Jurkat, Clone E6-1 (cell line): ENCODE measurements around the gene ARMC9.
A peak's percentile ranks its signal among the peaks of the same experiment; 100 is the strongest.
"Not testable (repeated sequence)": the region's sequence is repeated elsewhere in the genome, so short reads cannot be mapped to it uniquely, and the experiment has no call there.

Experiments used
- DNase-seq: peaks from one replicate; pipeline ENCODE4 v3.0.0-alpha.2; 2011; ENCODE audit warnings: low read depth, low spot score
- H3K4me3 ChIP-seq: 2 replicates; pipeline ENCODE4 v1.5.1; 2011; ENCODE audit warnings: mild to moderate bottlenecking, low read length, control low read depth, moderate library complexity

Gene ARMC9

DNA sequence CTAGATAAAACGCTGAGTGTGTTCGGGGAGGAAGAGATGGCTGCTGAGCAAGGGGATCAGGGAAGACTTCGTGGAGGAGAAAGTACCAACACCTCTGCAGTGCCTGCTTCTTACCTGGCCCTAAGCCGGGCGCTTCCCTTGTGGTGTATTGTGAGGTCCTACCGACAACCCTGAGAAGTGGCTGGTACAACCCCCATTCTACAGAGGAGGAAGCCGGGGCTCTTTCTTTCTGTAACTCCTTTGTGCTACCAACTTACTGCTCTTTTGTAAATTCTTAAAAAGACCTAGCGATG lies 96.9 kb downstream of the ARMC9 start:
- DNase-seq: no peak
- no peak overlapping the region for H3K4me3 ChIP-seq

DNA sequence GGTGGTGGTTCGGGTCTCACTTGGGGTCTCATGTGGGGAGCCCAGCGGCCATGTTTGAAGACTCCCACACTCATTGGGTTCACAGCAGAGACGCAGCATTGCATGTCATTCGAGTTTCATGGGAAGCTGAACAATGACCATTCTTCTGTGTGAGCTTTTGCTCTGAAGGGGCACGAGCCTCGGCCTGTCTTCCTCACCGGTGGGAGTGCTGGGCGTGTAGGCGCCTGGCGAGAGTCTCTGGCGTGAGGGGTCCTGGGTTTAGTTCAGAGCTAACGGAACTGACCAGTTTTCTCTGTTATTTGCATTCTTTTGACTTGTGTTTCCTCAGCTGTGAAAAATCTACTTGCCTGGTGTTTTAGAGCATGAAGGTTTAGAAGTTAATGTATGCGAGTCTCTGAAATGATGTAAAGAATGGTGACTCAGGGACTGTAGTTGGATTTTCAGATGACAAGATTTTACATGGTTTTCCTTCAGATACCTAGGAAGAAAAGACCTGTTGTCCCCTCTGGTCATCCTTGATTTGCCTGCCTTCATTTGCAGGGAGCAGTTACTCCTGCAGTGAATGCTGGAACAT lies 98.1 kb downstream of the ARMC9 start:
- no peak overlapping the region for H3K4me3 ChIP-seq
- no peak for DNase-seq

DNA sequence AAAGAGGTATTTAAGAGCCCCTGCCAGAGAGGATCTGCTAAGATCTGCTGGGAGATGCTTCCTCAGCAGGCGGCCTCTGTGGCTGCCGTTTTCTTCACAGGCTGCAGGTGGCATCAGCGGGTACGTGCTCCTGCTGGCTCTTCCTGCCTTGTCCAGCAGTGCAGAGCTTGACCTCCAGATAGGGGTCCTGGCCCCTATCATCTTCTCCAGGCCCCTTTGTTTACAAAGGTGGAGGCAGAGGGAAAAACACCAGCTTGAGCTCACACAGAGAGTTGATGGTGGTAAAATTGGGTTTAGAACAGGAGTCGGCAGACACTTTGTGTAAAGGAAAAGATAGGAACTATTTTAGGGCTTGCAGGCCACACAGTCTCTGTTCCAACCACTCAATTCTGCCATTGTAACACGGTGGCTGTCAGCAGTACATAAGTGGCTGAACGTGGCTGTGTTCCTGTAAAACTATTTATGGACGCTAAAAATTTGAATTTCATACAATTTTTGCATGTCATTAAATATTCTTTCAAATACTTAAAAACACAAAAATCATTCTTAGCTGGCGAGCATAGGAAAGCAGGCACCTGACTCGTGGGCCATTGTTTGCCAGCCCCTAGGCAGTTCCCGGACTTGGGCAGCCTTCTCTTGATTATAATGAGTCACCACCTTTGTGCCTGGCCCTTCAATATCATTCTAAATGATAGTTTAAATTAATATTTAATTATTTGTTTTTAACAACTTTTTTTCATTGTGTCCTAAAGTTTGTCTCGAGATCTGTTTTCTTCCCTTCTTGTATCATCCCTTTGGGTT lies 98.9 kb downstream of the ARMC9 start:
- no peak overlapping the region for H3K4me3 ChIP-seq
- peak; percentile 9 for DNase-seq

DNA sequence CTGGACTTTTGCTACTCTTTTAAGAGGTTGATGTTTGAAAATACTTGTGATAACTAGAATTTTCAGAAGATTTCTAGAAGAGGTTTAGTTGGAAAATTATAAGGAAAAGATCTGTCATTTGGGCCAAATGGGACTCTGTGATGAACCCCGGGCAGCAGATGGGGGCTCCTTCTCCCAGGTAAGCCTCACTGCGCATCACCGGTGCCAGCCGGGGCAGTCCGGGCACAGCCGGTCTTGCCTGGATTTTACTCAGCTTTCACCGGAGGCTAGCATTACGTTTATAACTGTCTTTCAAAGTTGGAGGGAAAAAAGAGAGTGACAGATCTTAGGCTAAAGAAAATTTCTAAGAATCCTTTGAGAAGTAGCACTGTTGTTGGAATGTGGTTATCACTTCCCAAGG lies 99.7 kb downstream of the ARMC9 start:
- H3K4me3 ChIP-seq: no peak overlapping the region
- DNase-seq: no peak

DNA sequence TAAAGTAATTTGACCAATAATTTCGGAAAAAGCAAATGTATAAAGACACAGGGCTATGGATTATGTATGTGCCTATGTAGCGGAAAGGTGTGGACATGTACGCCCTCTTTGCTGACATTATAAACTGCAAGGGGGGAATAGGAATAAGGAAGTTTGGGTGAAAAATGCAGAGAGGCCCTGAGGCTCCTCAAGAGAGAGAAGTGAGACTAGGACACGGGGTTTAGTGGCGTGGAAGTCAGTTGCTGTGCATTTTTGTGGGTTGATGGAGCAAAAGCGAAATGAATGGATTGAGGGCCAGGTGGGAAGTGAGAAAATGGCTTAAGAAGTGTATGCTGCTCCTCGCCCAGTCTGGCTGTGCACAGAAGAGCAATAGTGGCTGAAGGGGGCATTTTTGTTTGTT lies 100.8 kb downstream of the ARMC9 start:
- DNase-seq: no peak
- H3K4me3 ChIP-seq: no peak overlapping the region

DNA sequence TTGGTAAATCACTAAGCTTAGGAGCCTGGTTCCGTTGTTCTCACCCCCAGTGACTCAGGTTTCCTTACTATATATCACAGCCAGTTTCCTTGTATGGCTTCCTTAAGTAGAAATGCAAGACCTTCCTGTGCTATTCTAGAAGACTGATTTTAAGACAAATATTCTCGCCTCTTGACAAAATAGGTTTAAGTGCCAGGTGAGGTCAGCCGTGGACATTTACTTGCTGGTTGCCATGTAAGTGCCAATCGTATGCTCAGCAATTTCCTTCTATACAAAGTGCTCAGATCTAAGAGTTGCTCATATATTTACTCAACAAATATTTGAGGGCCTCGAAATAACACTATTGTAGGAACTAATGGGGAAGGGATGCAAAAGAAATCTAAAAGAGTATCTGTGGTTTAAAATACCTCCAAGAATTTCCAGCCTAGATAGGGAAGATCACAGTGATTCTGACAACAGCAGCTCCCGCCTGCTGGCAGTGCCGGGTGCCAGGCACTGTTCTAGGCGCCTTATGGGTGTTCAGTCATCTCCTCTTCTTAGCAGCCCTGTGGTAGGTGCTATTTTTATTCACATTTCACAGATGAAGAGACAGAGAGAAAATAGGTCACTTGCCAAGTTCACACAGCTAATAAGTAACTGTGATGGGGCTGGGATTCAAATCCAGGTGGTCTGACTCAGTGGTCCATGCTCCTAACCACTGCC lies 101.7 kb downstream of the ARMC9 start:
- H3K4me3 ChIP-seq: no peak overlapping the region
- DNase-seq: no peak

DNA sequence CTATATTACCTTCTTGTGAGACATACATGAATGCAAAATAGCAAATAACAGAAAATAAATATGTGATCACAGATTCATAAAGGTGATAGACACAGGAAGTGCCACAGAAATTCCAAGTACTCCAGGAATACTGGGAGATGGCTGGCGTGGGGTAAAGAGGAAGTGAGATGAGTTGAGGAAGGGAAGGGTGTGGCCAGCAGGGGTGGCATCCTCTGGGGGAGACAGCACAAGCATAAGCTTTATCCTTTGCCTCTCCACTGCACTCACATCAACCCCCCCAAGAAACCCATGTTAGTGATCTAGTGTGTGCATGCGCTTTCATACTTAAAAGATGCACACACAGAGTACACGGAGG lies 102.3 kb downstream of the ARMC9 start:
- DNase-seq: no peak
- no peak overlapping the region for H3K4me3 ChIP-seq

DNA sequence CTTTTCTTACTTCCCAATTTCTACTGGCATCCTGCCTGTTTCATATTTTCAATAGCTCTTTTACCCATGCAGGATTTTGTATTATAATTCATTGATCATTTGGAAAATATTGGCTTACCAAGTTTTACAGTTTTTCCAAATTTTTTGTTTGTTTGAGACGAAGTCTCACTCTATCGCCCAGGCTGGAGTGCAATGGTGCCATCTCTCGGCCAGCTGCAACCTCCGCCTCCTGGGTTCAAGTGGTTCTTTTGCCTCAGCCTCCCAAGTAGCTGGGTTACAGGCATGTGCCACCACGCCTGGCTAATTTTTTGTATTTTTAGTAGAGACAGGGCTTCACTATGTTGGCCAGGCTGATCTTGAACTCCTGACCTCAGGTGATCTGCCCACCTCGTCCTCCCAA lies 105.8 kb downstream of the ARMC9 start:
- DNase-seq, H3K4me3 ChIP-seq: not testable (repeated sequence)

DNA sequence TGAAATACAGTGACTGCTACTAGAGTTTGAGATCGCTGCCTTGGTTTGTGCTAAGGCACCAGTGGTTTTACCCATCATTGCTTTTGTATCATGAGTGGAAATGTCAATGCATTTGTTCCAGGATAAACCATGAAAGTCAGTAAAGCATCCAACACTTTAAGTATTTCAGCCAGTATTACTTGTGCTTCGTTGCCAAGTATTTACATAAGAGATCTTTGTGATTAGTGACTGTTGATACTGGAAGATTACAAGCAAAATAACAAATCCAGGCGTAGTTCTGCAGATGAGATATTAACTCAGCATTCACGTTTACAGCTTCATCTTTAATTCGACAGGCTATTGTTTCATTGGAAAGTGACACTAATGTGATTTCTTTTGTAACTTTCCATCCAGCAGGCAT lies 106.8 kb downstream of the ARMC9 start:
- DNase-seq: no peak
- no peak overlapping the region for H3K4me3 ChIP-seq

DNA sequence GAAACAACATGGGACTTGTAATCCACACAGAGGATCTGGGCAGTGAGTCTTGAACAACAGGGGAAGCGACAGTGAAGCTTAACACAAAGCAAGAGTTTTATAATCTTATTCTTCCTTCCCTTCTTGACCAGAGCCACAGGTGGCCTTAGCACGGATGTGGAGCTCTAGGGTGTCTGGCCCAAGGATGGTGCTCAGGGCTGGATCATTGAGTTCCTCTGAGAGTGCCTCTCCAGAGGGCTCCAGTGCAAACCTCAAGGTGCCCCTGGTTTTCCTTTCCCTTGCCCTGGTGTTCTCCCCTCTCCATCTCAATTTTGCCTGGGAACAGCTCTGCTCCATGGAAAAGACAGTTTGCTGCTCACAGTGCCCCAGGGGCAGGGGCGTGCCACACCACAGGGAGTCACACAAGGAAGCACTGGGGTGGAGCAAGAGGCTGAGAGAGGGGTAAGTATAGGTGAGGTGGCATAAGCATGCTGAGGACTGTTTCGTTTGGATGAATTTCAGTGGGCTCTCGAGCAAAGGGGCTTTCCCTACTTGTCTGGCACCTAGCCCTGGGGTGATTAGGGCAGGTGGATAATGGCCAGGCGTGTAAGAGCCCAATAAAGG lies 108.5 kb downstream of the ARMC9 start:
- H3K4me3 ChIP-seq: no peak overlapping the region
- DNase-seq: no peak

DNA sequence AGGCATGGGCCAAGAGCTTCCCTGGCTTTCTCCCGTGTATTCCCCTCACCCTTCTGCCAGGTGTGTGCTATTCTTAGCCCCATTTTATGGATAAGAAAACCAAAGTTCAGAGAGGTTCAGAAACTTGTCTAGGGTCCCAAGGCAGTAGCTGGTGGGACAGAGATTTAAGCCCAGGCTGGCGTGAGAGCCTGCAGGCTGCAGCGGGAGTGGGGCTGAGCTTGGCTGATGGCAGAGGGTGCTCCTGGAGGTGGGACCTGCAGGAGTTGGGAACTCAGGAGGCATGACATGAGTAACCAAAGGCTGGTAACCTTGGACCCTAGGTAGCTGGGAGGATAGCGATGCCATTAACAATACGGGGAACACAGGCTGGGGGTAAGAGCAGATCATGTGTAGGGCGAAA lies 109.8 kb downstream of the ARMC9 start:
- no peak for DNase-seq
- no peak overlapping the region for H3K4me3 ChIP-seq

DNA sequence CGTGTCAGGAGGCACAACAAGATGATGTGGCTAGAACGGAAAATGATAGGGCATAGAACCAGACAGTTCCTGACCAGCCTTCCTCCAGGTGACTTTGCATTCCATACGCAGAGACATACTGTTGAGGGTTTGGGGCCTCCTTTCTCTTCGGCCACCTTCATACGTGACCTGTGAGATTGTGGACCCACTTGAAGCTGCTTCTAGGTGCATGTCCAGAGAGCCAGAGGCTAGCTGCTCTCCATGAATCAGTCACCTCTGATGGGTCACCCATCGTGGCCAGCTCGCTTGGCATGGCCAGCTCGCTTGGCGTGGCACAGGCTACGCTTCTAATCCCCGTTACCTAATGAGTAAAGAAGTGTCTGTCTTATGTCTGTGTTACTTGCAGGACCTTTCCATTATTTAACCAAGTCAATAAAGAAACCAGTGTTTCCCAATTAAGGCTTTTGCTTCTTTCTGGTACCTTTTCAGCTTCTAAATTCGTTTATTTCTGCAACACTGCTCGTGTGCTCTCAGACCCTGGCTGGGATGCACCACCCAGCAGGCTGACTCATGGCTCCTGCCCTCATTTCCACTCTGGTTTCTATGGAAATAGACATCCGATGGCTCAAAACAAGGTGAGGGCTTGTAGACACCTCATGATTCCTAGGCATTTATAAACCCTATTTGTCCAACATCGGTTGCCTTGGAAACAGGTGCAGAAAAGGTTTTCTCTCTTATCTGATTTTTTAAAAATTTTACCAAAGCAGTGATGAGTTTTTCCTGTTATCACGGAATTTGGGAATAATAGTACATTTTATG lies 110.4 kb downstream of the ARMC9 start:
- H3K4me3 ChIP-seq: no peak overlapping the region
- no peak for DNase-seq

DNA sequence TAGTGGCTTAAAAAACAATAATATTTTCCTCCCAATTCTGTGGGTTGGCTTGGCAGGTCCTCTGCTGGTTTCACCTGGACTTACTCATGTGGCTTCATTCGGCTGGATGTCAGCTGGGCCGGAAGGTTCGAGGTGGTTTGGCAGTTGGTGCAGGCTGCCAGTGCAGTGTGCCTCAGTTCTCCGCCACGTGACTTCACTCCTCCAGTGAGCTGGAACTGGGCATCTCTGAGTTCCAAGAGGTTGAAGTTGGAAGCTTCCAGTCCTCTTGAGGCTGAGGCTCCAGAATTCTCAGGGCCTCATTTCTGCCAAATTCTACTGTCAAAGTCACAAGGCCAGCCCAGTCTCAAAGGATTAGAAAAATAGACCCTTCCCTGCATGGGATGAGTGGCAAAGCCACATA lies 113.6 kb downstream of the ARMC9 start:
- no peak for DNase-seq
- no peak overlapping the region for H3K4me3 ChIP-seq

DNA sequence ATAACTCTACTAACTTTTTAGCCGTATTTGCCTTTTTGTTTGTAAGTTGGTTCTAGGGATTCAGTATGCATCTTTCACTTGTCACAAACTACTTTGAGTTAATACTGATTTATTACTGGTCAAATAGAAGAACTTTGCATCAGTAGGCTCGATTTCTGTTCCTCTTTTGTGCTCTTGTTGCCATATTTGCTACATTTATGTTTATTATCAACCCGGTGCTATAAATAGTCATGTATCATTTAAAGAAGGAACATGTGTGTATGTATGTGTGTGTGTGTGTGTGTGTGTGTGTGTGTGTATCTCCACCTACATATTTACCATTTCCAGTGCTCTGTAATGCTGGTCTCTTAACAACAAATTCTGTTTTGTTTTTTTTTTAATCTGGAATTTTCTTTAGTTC lies 117.5 kb downstream of the ARMC9 start:
- no peak overlapping the region for H3K4me3 ChIP-seq
- no peak for DNase-seq

DNA sequence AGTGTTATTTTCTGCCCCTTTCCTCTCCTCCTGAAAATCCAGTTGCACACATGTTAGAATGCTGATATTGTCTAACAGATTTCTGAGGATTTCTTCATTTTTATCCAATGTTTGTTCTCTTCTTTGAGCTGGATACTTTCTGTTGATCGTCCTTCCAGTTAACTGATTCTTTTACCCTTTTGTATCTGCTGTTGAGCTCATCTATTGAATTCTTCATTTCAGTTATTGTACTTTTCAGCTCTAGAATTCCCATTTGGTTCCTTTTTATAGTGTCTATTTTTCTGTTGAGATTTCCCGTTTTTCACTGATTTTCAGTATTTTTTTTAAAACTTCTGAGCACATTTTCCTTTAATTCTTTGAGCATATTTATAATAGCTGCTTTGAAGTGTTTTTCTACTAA lies 119.1 kb downstream of the ARMC9 start:
- no peak overlapping the region for H3K4me3 ChIP-seq
- no peak for DNase-seq

DNA sequence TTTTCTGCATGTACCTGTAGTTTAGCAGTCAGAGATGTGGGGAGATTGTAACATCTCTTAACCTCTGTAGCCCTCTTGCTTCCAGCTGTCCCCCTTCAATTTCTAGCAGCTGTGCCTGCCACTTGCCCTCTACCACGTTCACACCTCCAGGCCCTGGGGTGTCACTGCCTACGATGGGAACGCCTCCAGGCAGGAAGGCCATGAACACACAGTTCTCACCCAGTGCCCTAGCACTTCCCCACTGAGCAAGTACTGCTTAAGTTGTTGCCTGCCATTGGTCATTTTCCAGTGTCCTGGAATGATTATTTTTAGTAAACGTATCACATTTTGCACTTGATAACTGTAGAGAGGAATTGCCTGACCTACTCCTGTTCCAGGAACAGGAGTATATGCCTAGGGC lies 120.0 kb downstream of the ARMC9 start:
- no peak overlapping the region for H3K4me3 ChIP-seq
- DNase-seq: no peak

DNA sequence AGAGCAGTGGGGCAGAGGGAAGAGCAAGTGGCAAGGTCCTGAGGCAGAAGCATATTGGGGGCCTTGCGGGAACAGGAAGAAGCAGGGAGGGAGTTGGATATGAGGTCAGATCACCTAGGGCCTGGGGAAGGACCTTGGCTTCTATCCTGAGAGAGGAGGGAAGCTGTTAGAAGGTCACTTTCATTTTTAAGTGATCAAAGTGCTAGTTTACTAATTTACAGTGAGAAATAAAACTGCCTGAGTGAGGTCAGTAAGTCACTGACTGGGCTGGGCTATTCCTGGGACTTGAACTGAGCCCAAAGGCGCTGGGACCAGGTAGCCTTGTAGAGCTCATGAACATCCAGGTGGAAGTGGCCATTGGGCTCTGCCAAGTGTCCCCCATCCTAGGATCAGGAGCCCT lies 120.5 kb downstream of the ARMC9 start:
- no peak overlapping the region for H3K4me3 ChIP-seq
- DNase-seq: no peak

DNA sequence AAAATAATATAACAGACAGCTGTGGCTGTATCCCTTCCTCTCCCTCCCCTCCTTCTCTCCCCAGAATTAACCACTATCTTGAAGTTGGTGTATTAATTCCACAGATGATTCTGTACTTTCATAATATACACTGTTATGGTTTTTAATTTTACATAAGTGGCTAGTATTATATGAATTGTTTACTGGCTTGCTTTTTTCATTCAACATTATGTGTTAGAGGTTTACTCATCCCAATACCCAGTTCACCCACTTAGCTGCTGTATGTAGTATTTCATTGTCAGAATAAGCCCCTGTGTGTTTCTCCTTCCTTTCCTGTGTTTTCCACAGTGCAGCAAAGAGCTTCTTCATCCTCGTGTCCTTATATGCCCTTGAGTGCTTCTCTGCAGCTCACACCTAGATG lies 121.4 kb downstream of the ARMC9 start:
- H3K4me3 ChIP-seq: no peak overlapping the region
- no peak for DNase-seq

DNA sequence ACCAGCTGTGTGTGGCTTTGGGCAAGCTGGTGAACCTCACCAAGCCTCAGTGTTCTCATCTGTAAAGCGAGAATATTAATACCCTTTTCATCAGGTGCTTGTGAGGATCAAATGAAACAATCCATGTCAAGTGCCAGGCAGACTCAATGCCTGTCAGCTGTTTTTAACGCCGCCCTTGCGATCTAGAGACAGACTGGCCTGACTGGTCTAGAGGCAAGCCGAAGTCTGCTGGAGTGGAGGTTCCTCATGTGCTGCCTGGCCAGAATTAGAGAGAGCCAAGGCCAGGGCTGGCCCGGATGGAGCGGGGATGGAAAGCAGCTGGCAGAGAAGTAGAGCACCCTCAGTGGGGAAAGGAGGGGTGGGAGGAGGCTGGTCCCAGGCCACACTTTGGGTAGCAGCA lies 122.6 kb downstream of the ARMC9 start:
- DNase-seq: no peak
- no peak overlapping the region for H3K4me3 ChIP-seq
